GM19351 (cell line): ENCODE results near the gene PRAMEF1.
"Not testable (repeated sequence)": the region's sequence is repeated elsewhere in the genome, so short reads cannot be mapped to it uniquely, and the experiment has no call there.

Experiments used
- ATAC-seq: cut with Tn5 transposase; IDR thresholded peaks from one replicate; pipeline ENCODE4 v1.9.1; 2021; ENCODE audit warnings: mild to moderate bottlenecking, moderate library complexity; ENCODE audit not compliant: unreplicated experiment

Gene PRAMEF1

GRCh38 chr1:12775443-12775842 lies 15.8 kb upstream of the PRAMEF1 start:
- ATAC-seq: no peak

GRCh38 chr1:12776801-12777557 lies 14.2 kb upstream of the PRAMEF1 start:
- ATAC-seq: no peak

- ATAC-seq: no peak
Observed at GRCh38 chr1:12778061-12778460, 13.1 kb upstream of the PRAMEF1 start.

- no peak for ATAC-seq
Observed at GRCh38 chr1:12778907-12779306, 12.3 kb upstream of the PRAMEF1 start.

- not testable (repeated sequence) for ATAC-seq
Observed at GRCh38 chr1:12781488-12781887, 9.7 kb upstream of the PRAMEF1 start.

- not testable (repeated sequence) for ATAC-seq
Observed at GRCh38 chr1:12783783-12784182, 7.4 kb upstream of the PRAMEF1 start.

GRCh38 chr1:12784729-12785128 lies 6.5 kb upstream of the PRAMEF1 start:
- ATAC-seq: not testable (repeated sequence)

- ATAC-seq: no peak
Observed at GRCh38 chr1:12798911-12799310, 7.7 kb downstream of the PRAMEF1 start.

- ATAC-seq: no peak
Observed at GRCh38 chr1:12799730-12800129, 8.5 kb downstream of the PRAMEF1 start.

- ATAC-seq: no peak
Observed at GRCh38 chr1:12809933-12810332, 18.7 kb downstream of the PRAMEF1 start.

- ATAC-seq: no peak
Observed at GRCh38 chr1:12810691-12811408, 19.7 kb downstream of the PRAMEF1 start.

GRCh38 chr1:12811409-12811784 lies 20.2 kb downstream of the PRAMEF1 start:
- no peak for ATAC-seq

GRCh38 chr1:12819061-12819460 lies 27.9 kb downstream of the PRAMEF1 start:
- ATAC-seq: not testable (repeated sequence)

GRCh38 chr1:12831310-12831709 lies 40.1 kb downstream of the PRAMEF1 start, which contains the start of gene PRAMEF11:
PRAMEF11 (minus strand) TSS chr1:12831410; CDS start chr1:12828789, 2,621 bp downstream.
- not testable (repeated sequence) for ATAC-seq

GRCh38 chr1:12833251-12833650 lies 42.1 kb downstream of the PRAMEF1 start:
- ATAC-seq: not testable (repeated sequence)
